ENCODE data around the gene GRAP2.

GRCh38 chr22:40008726-40009291 is 107.9 kb downstream of the GRAP2 start:
- TF ChIP-seq CTCF (optimal IDR thresholded peaks at IDR 0.05 in 1 of 3, IDR thresholded peaks at IDR 0.05 in 1 of 3, conservative IDR thresholded peaks at IDR 0.05 in 1 of 3; ENCODE audit: extremely low read depth in 1 of 3, insufficient read depth in 2 of 3, low read length in 3 of 3) (no peak), EZH2 (IDR thresholded peaks at IDR 0.05; ENCODE audit: low read length) (no peak)

Measured in keratinocyte (primary cell).